Activated CD4-positive, alpha-beta memory T cell treated with anti-CD3 and anti-CD28 coated beads for 36 hours (primary cell): ENCODE measurements around the gene NPHP1. TPM values are rescaled to one million over a fixed set of nuclear protein-coding genes. Genes with fewer than 3 reads are reported as not detected.
"Not testable (repeated sequence)": the region's sequence is repeated elsewhere in the genome, so short reads cannot be mapped to it uniquely, and the experiment has no call there.

Experiments used
- CTCF ChIA-PET: fragments of 350-600 bp; sonication (Branson Sonifier 250); formaldehyde crosslinking; loops from one replicate; lab custom pipeline; 2021; ENCODE audit warnings: antibody characterized with exemption, inconsistent platforms; lab: Charles Lee
- POLR2A ChIA-PET: fragments of 350-600 bp; sonication (Branson Sonifier 250); formaldehyde crosslinking; loops from one replicate; lab custom pipeline; 2021; ENCODE audit warnings: antibody characterized with exemption; lab: Charles Lee
- DNase-seq: peaks from one replicate; pipeline ENCODE4 v3.0.0-alpha.2; 2020
- H3K27ac Mint-ChIP-seq: one replicate; pipeline ENCODE4 v1.8.0; 2021; ENCODE audit warnings: mixed read lengths
- H3K27me3 Mint-ChIP-seq: one replicate; pipeline ENCODE4 v1.8.0; 2021; ENCODE audit warnings: mixed read lengths
- H3K36me3 Mint-ChIP-seq: one replicate; pipeline ENCODE4 v1.8.0; 2021; ENCODE audit warnings: mixed read lengths
- H3K4me1 Mint-ChIP-seq: one replicate; pipeline ENCODE4 v1.8.0; 2021; ENCODE audit warnings: low read depth, mixed read lengths
- H3K4me3 Mint-ChIP-seq: one replicate; pipeline ENCODE4 v1.8.0; 2021; ENCODE audit warnings: mild to moderate bottlenecking, mixed read lengths
- H3K9me3 Mint-ChIP-seq: one replicate; pipeline ENCODE4 v1.8.0; 2021; ENCODE audit warnings: mixed read lengths
- intact Hi-C: fragments of 100-400 bp; cut with micrococcal nuclease; formaldehyde crosslinking; loops from one replicate; pipeline ENCODE4 v1.15.1; 2023
- total RNA-seq, 2 experiments: library from RNA; stranded (reverse); gene quantifications; one replicate each; pipeline ENCODE4 v1.2.3, GENCODE V29; 2021

Gene NPHP1
- total RNA-seq, 2 experiments from 2014 or later = 1.9 to 2.0 TPM

DNA sequence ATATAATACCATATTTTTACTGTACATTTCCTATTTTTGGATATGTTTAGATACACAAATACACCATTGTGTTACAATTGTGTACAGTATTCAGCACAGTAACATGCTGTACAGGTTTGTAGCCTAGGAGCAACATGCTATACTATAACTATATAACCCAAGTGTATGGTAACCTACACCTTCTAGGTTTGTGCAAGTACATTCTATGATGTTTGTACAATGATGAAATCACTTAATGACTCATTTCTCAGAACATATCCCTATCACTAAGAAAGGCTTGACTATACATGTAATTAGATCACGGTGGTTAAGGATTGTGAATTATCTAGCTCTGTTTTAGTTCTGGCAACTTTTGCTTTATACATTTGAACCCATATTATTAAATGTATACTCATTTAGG, 31.3 kb downstream of the NPHP1 start:
- no peak for DNase-seq
- peaks cover 2% of the 10 kb centered on the region for H3K27me3 Mint-ChIP-seq
- intact Hi-C loops = no loop called here
- no peak overlapping the region for H3K27ac Mint-ChIP-seq
- ChIA-PET POLR2A (no interaction called here), CTCF (no interaction called here)
- H3K4me1 Mint-ChIP-seq = peaks cover 4% of the 10 kb centered on the region
- no peaks in the 10 kb centered on the region for H3K36me3 Mint-ChIP-seq
- H3K4me3 Mint-ChIP-seq = no peak overlapping the region
- no peaks in the 10 kb centered on the region for H3K9me3 Mint-ChIP-seq

DNA sequence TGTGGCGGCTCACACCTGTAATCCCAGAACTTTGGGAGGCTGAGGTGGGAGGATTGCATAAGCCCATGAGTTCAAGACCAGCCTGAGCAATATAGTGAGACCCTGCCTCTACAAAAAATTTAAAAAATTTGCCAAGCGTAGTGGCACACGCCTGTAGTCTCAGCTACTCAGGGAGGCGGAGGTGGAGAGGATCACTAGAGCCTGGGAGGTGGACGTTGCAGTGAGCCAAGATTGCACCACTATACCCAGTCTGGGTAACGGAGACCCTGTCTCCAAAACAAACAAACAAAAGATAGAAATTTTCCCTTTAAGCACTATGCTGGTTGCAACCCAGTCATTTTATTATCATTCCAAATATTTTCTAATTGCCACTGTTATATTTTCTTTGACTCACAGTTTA, 32.3 kb downstream of the NPHP1 start:
- H3K4me3 Mint-ChIP-seq = no peak overlapping the region
- peaks cover 2% of the 10 kb centered on the region for H3K27me3 Mint-ChIP-seq
- ChIA-PET CTCF (no interaction called here), POLR2A (no interaction called here)
- no peak overlapping the region for H3K27ac Mint-ChIP-seq
- no peak for DNase-seq
- H3K4me1 Mint-ChIP-seq = peaks cover 4% of the 10 kb centered on the region
- intact Hi-C loops = no loop called here
- H3K9me3 Mint-ChIP-seq = no peaks in the 10 kb centered on the region
- no peaks in the 10 kb centered on the region for H3K36me3 Mint-ChIP-seq

DNA sequence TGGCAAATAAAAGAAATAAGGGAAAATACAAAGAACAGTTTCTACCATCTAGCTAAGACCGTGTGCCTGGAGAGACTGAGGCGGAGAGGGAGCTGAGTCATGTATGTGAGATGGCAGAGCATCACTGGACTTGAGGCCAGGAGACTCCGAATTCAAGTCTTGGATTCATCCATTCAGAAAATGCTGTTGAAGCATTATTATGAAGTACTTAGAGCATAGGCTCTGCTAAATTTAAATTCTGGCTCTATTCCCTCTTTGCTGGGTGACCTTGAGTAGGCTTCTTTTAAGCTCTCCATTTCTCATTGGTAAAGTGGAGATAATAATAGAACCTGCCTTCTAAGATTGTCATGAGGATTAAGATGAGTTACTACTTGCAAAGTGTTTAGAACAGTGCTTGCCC, 34.7 kb downstream of the NPHP1 start:
- CTCF ChIA-PET = interaction anchor here (2.1 kb wide), 1 partner anchor 14 kb away, joined by 8 read pairs; no protein-coding TSS in a partner anchor
- no peaks in the 10 kb centered on the region for H3K9me3 Mint-ChIP-seq
- no peak overlapping the region for H3K4me3 Mint-ChIP-seq
- H3K36me3 Mint-ChIP-seq = no peaks in the 10 kb centered on the region
- H3K27me3 Mint-ChIP-seq = no peaks in the 10 kb centered on the region
- peaks cover 4% of the 10 kb centered on the region for H3K4me1 Mint-ChIP-seq
- DNase-seq = no peak
- no peak overlapping the region for H3K27ac Mint-ChIP-seq
- POLR2A ChIA-PET = no interaction called here
- intact Hi-C loops = no loop called here

DNA sequence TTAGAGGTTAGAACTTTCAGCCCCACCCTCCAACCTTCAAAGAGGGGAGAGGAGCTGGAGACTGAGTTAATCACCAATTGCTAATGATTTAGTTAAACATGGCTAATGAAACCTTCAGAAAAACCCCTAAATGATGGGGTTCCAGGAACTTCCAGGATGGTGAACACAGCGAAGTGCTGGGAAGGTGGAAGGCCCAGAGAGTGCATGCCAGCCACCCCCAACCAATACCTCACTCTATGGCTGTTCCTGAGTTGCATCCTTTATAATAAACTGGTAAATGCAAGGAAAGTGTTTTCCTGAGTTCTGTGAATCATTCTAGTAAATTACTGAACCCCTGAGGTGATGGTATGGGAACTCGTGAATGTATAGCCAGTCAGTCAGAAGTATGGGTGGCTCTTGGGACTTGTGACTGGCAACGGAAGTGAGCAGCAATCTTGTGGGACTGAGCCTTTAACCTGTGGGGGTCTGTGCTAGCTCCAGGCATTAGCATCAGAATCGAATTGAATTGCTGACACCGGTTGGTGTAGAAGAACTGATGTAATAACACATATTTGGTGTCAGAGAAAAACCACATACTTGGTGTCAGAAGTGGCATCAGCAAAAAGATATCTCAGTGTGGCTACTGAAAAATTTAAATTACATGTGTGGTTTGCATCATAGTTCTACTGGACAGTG, 37.4 kb downstream of the NPHP1 start:
- POLR2A ChIA-PET = no interaction called here
- Mint-ChIP-seq H3K27ac (no peak overlapping the region), H3K9me3 (no peaks in the 10 kb centered on the region), H3K4me1 (peaks cover 4% of the 10 kb centered on the region), H3K36me3 (no peaks in the 10 kb centered on the region), H3K4me3 (no peak overlapping the region), H3K27me3 (peaks cover 4% of the 10 kb centered on the region)
- intact Hi-C loops = no loop called here
- CTCF ChIA-PET = interaction anchor here (1.7 kb wide), 1 partner anchor 10 kb away, joined by 8 read pairs; no protein-coding TSS in a partner anchor
- no peak for DNase-seq

DNA sequence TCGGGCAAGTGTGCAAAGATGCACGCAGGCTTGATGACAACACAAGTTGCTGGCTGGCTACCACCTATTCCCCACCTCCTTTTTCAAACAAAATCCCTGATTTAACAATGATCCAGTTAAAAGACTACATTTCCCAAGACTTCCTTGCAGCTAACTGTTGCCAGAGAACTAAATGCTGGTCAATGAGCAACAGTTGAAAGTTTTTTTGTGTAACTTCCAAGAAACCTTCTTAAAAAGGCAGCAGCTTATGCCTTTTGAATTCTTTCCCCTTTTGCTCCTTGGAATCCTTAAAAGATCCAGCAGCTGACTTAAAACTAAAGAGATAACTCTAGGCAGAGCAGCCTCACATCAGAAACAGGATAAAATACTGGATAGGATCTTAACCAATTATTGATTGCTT, 38.5 kb downstream of the NPHP1 start:
- intact Hi-C loops = no loop called here
- H3K36me3 Mint-ChIP-seq = no peaks in the 10 kb centered on the region
- DNase-seq = no peak
- H3K27ac Mint-ChIP-seq = no peak overlapping the region
- no peak overlapping the region for H3K4me3 Mint-ChIP-seq
- H3K27me3 Mint-ChIP-seq = peaks cover 4% of the 10 kb centered on the region
- POLR2A ChIA-PET = no interaction called here
- peaks cover 4% of the 10 kb centered on the region for H3K4me1 Mint-ChIP-seq
- CTCF ChIA-PET = interaction anchor here (0.6 to 1.7 kb wide), 2 partner anchors 9 to 15 kb away, joined by 3 to 8 read pairs; no protein-coding TSS in a partner anchor
- no peaks in the 10 kb centered on the region for H3K9me3 Mint-ChIP-seq

DNA sequence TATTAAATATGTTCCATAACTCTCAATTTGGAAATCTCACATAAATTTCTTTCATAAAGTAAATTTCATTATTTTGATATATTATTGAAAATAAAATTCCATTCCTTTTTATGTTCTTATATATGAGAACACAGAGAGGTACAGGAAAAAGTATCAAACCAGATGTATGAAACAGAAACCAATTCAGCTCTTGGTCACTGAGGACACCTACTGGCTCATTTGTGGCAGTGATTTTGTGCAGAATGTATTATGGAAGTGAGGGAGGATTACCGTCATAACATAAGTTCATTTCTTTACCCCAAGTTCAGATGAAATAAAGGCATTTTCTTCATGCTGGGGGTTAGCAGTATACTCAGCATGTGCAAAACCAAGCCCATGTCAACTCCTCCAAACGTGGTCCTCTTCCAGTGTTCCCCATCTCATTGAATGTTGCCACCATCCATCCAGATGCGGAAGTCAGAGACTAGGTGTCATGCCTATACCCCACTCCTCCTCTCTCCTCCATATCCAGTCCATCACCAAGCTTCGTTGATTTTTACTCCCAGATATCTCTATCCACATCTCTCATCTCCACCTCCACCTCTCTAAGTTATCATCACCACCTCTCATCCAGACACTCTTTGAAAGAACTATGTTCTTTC, 47.5 kb downstream of the NPHP1 start:
- intact Hi-C loops = no loop called here
- DNase-seq = peak; percentile 33

DNA sequence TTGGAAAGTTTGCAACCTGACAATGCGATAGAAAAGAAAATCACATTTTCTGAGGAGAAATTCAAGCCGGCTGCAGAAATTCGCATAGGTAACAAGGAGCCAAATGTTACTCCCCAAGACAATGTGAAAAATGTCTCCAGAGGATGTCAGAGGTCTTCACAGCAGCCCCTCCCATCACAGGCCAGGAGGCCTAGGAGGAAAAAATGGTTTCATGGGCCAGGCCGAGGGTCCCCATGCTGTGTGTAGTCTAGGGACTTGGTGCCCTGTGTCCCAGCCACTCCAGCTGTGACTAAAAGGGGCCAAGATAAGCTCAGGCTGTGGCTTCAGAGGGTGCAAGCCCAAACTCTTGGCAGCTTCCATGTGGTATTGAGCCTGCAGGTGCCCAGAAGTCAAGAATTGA, 50.0 kb downstream of the NPHP1 start:
- H3K27ac Mint-ChIP-seq, H3K36me3 Mint-ChIP-seq, intact Hi-C loops, H3K27me3 Mint-ChIP-seq, H3K4me3 Mint-ChIP-seq, DNase-seq, POLR2A ChIA-PET: not testable (repeated sequence)
- H3K9me3 Mint-ChIP-seq = peaks cover 21% of the 10 kb centered on the region
- H3K4me1 Mint-ChIP-seq = peaks cover 23% of the 10 kb centered on the region
- CTCF ChIA-PET = interaction anchor here (1.1 kb wide), 1 partner anchor 40 kb away, joined by 3 read pairs; no protein-coding TSS in a partner anchor

More for the DNA sequence above, 47.5 kb downstream of the NPHP1 start:
- POLR2A ChIA-PET = no interaction called here
- Mint-ChIP-seq H3K4me1 (peaks cover 19% of the 10 kb centered on the region), H3K27me3 (peaks cover 2% of the 10 kb centered on the region), H3K9me3 (peaks cover 21% of the 10 kb centered on the region), H3K4me3 (no peak overlapping the region), H3K36me3 (peaks cover 9% of the 10 kb centered on the region), H3K27ac (no peak overlapping the region)
- CTCF ChIA-PET = interaction anchor here (0.6 to 2.3 kb wide), 5 partner anchors 10 to 46 kb away, joined by 3 to 8 read pairs (median 5); no protein-coding TSS in a partner anchor

DNA sequence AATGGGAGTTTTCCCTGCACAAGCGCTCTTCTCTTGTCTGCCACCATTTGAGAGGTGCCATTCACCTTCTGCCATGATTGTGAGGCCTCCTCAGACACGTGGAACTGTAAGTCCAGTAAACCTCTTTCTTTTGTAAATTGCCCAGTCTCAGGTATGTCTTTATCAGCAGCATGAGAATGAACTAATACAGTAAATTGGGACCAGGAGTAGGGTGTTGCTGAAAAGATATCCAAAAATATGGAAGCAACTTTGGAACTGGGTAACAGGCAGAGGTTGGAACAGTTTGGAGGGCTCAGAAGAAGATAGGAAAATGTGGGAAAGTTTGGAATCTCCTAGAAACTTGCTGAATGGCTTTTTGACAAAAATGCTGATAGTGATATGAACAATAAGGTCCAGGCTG, 50.6 kb downstream of the NPHP1 start:
- POLR2A ChIA-PET, H3K36me3 Mint-ChIP-seq, H3K27ac Mint-ChIP-seq, DNase-seq, CTCF ChIA-PET, H3K4me3 Mint-ChIP-seq, intact Hi-C loops, H3K27me3 Mint-ChIP-seq: not testable (repeated sequence)
- H3K9me3 Mint-ChIP-seq = peaks cover 21% of the 10 kb centered on the region
- H3K4me1 Mint-ChIP-seq = peaks cover 29% of the 10 kb centered on the region

DNA sequence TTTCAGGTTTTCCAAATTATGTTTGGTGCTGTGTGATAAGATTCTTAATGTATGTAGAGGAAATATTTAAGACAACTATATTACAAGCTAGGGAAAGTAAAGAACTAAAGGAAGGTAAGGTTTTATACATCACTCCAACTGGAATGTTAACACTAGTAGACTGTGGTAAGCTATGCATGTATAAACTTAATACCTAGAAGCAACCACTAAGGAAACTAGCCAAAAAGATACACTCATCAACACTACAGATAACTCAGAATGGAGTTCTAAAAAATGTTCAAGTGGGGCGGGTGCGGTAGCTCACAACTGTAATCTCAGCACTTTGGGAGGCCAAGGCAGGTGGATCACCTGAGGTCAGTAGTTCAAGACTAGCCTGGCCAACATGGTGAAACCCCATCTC, 51.4 kb downstream of the NPHP1 start:
- ChIA-PET CTCF (no interaction called here), POLR2A (no interaction called here)
- DNase-seq = no peak
- Mint-ChIP-seq H3K4me3 (no peak overlapping the region), H3K36me3 (peaks cover 9% of the 10 kb centered on the region), H3K27me3 (peaks cover 4% of the 10 kb centered on the region), H3K27ac (no peak overlapping the region), H3K4me1 (peaks cover 31% of the 10 kb centered on the region), H3K9me3 (peaks cover 21% of the 10 kb centered on the region)
- intact Hi-C loops = no loop called here

DNA sequence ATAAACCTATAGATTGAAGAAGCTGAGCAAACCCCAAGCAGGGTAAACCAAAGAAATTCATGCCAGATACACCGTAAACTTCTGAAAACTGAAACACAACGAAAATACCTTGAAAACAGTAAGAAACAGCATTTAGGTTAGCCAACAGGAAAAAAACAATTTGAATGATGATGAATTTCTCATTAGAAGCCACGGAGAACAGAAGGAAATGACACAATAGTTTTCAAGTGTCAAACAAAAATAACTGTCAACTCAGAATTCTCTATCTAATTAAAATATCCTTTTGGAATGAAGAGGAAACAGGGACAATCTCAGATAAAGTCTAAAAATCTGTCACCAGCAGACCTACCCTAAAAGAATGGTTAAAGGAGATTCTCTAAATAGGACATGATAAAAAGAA, 51.9 kb downstream of the NPHP1 start:
- peaks cover 31% of the 10 kb centered on the region for H3K4me1 Mint-ChIP-seq
- no peak overlapping the region for H3K27ac Mint-ChIP-seq
- peaks cover 21% of the 10 kb centered on the region for H3K9me3 Mint-ChIP-seq
- POLR2A ChIA-PET = no interaction called here
- CTCF ChIA-PET = no interaction called here
- no peak for DNase-seq
- H3K36me3 Mint-ChIP-seq = peaks cover 9% of the 10 kb centered on the region
- intact Hi-C loops = no loop called here
- no peak overlapping the region for H3K4me3 Mint-ChIP-seq
- peaks cover 6% of the 10 kb centered on the region for H3K27me3 Mint-ChIP-seq

DNA sequence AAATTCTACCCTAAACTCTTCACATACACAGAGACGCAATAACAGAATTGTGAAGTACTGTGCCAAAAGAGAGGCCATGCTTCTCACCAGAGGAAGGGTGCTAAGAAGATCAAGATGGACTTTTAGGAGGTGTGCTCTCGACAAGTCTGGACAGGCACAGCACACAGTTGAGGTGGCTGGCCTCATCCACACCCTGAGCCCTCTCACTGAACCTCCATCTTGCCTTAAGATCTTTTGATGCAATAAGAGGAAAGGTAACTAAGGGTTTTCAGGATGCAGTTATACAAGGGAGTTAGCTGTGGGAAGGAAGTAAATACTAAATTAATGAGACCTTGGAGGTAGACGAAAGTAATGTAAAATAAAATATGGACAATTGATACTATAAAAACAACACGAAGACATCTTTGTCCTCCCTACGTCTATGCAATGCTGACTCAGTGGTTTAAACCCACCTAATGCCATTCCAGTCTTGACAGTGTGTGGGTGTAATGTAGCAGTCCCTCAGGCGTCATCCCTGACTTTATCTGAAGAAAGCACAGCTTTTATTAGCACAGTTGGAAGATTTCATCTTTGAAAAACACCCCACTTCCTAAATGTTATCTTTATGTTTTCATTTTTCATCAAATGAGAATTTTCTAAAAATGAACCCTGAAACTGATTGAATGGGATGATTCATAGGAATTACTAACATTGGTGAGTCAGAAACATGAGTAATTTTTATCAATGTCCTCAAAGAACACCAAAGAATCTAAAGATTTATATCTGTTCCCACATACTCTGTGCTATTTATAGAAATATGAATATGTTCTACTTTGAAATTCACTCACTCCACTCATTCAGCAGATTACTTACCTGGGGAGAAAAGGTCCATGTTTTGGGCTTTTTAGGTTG, 55.2 kb downstream of the NPHP1 start:
- Mint-ChIP-seq H3K4me1 (peaks cover 31% of the 10 kb centered on the region), H3K9me3 (peaks cover 10% of the 10 kb centered on the region), H3K27ac (peak overlapping the region; percentile 70), H3K27me3 (peaks cover 11% of the 10 kb centered on the region), H3K4me3 (no peak overlapping the region), H3K36me3 (peaks cover 7% of the 10 kb centered on the region)
- CTCF ChIA-PET = interaction anchor here (1.0 kb wide), 1 partner anchor 606 kb away, joined by 4 read pairs; no protein-coding TSS in a partner anchor
- intact Hi-C loops = no loop called here
- no peak for DNase-seq
- POLR2A ChIA-PET = no interaction called here

DNA sequence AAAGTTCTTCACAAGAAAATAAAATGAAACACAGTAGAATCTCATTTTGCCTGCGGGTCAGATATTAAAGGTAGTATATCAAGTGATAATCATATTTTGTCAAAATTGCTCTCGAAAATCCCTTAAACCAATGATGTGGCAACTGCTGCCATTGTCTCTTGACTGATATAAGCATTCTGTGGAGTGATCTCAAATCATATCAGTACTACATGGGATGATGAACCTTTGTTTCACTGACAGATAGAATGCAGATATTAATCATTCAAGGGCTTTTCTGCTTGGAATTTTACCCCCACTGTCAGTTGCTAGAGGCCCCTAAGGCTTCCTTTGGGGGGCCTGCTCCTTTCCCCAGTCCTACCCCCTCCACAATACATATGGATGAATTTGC, 57.9 kb downstream of the NPHP1 start:
- Mint-ChIP-seq H3K4me3 (no peak overlapping the region), H3K36me3 (peaks cover 1% of the 10 kb centered on the region), H3K27ac (no peak overlapping the region), H3K9me3 (no peaks in the 10 kb centered on the region), H3K4me1 (peaks cover 26% of the 10 kb centered on the region), H3K27me3 (peaks cover 9% of the 10 kb centered on the region)
- ChIA-PET POLR2A (no interaction called here), CTCF (no interaction called here)
- no peak for DNase-seq
- intact Hi-C loops = no loop called here
